ENCODE measurements around the gene PLEK2. TPM values are rescaled to one million over a fixed set of nuclear protein-coding genes. Genes with fewer than 3 reads are reported as not detected.

Gene PLEK2
- total RNA-seq, 1 donor from 2014 or later, result not detected

- no peak for DNase-seq (ENCODE audit: low read depth, low spot score)
- Mint-ChIP-seq H3K4me1 (no peaks in the 10 kb centered on the region), H3K27ac (ENCODE audit: unreplicated experiment) (no peak overlapping the region), H3K4me3 (no peak overlapping the region), H3K9me3 (no peaks in the 10 kb centered on the region), H3K27me3 (ENCODE audit: low read depth) (no peaks in the 10 kb centered on the region), H3K36me3 (ENCODE audit: low read depth) (peaks cover 6% of the 10 kb centered on the region)
- TF ChIP-seq CTCF (conservative IDR thresholded peaks at IDR 0.05), result no peak
Measured at GRCh38 chr14:67389811-67390534, 22.0 kb downstream of the PLEK2 start.

DNA sequence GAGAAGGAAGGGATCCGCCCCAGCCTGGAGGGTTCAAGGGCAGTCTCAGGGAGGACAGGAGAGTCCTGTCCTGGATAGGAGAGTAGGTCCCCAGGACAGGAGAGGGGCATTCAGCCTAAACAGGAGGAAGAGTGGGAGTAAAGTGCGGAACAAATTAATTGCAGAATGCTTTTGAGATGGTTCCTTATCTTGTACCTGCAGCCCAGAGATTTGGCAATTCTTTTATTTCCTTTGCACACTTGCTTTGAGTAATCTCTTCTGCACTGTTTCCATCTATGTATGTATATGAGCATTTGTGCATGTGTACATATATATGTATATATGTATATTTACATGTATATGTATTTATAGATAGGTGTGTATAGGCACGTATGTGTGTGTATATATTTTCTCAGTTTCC lies 22.7 kb downstream of the PLEK2 start:
- TF ChIP-seq CTCF (conservative IDR thresholded peaks at IDR 0.05), result no peak
- Mint-ChIP-seq H3K27ac (ENCODE audit: unreplicated experiment) (no peak overlapping the region), H3K4me3 (no peak overlapping the region), H3K36me3 (ENCODE audit: low read depth) (peaks cover 9% of the 10 kb centered on the region), H3K9me3 (no peaks in the 10 kb centered on the region), H3K27me3 (ENCODE audit: low read depth) (no peaks in the 10 kb centered on the region), H3K4me1 (no peaks in the 10 kb centered on the region)
- no peak for DNase-seq (ENCODE audit: low read depth, low spot score)

DNA sequence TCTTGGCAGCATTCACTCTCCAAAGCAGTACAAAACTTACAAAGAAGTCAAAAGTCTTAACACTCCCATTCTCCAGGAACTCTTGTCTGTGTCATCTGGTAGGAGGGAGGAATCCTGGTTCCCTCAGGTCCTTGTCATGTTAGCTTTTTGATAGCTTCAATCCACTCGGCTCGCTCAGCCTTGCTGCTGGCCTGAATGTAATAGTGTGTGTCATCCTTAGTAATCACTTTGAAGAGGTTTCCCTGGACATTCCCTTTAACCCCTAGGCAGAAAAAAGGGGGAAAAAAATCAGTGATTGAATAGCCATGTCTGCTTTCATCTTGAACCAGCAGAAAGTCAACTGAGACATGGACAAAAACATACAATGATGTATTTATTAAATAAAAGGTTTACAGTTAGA lies 24.8 kb downstream of the PLEK2 start:
- Mint-ChIP-seq H3K9me3 (no peaks in the 10 kb centered on the region), H3K27ac (ENCODE audit: unreplicated experiment) (no peak overlapping the region), H3K4me3 (no peak overlapping the region), H3K27me3 (ENCODE audit: low read depth) (no peaks in the 10 kb centered on the region), H3K36me3 (ENCODE audit: low read depth) (peaks cover 15% of the 10 kb centered on the region), H3K4me1 (no peaks in the 10 kb centered on the region)
- no peak for TF ChIP-seq CTCF (conservative IDR thresholded peaks at IDR 0.05)
- DNase-seq (ENCODE audit: low read depth, low spot score), result no peak

GRCh38 chr14:67385618-67386017 lies 26.3 kb downstream of the PLEK2 start:
- Mint-ChIP-seq H3K4me1 (no peaks in the 10 kb centered on the region), H3K27ac (ENCODE audit: unreplicated experiment) (no peak overlapping the region), H3K4me3 (no peak overlapping the region)

DNA sequence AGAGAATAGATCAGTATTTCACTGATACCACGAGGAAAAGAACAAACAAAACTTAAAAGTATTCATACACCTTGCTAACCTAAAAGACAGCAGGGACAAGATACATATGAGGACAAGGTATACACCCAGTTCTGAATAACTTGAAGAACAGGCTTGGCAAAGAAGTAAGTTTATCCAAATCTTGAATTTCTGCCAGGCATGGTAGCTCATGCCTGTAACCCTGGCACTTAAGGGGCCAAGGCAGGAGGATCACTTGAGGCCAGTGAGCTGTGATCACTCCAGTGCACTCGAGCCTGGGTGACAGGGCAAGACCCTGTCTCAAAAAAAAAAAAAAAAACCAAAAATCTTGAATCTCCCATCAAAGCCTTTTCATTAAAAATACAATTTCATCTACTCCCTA lies 26.8 kb downstream of the PLEK2 start:
- H3K27me3 Mint-ChIP-seq (ENCODE audit: low read depth), result no peaks in the 10 kb centered on the region
- H3K4me3 Mint-ChIP-seq, result no peak overlapping the region
- TF ChIP-seq CTCF (conservative IDR thresholded peaks at IDR 0.05), result no peak
- no peak for DNase-seq (ENCODE audit: low read depth, low spot score)
- H3K4me1 Mint-ChIP-seq, result no peaks in the 10 kb centered on the region
- no peaks in the 10 kb centered on the region for H3K9me3 Mint-ChIP-seq
- peaks cover 17% of the 10 kb centered on the region for H3K36me3 Mint-ChIP-seq (ENCODE audit: low read depth)
- H3K27ac Mint-ChIP-seq (ENCODE audit: unreplicated experiment), result no peak overlapping the region

More at GRCh38 chr14:67385618-67386017, 26.3 kb downstream of the PLEK2 start:
- H3K36me3 Mint-ChIP-seq (ENCODE audit: low read depth), result peaks cover 17% of the 10 kb centered on the region
- no peak for DNase-seq (ENCODE audit: low read depth, low spot score)
- H3K27me3 Mint-ChIP-seq (ENCODE audit: low read depth), result no peaks in the 10 kb centered on the region
- no peak for TF ChIP-seq CTCF (conservative IDR thresholded peaks at IDR 0.05)
- H3K9me3 Mint-ChIP-seq, result no peaks in the 10 kb centered on the region

Measured in neural crest cell (in vitro differentiated cells).